Measurements from ENCODE around the gene ZNF264. TPM values are rescaled to one million over a fixed set of nuclear protein-coding genes. Genes with fewer than 3 reads are reported as not detected.
A peak's percentile ranks its signal among the peaks of the same experiment; 100 is the strongest.

Gene ZNF264
- total and polyA plus RNA-seq, 12 donors, result 2.2 to 23.8 (median 20.6) TPM

DNA sequence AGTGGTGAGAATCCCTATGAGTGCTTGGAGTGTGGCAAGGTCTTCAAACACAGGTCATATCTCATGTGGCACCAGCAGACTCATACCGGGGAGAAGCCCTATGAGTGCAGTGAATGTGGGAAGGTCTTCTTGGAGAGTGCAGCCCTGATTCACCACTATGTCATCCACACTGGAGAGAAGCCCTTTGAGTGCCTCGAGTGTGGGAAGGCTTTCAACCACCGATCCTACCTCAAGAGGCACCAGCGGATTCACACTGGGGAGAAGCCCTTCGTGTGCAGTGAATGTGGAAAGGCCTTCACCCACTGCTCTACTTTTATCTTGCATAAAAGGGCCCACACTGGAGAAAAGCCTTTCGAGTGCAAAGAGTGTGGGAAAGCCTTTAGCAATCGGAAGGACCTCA, 20.8 kb downstream of the ZNF264 start:
- Histone ChIP-seq H3K27ac (no peak overlapping the region), H3K36me3 (peaks cover 5 to 99% (median 55%) of the 10 kb centered on the region in 9 donors), H3K4me3 (no peak overlapping the region), H3K9me3 (peaks cover 0 to 36% (median 0%) of the 10 kb centered on the region in 11 donors), H3K4me1 (peaks cover 0 to 11% (median 0%) of the 10 kb centered on the region in 9 donors), H3K27me3 (no peaks in the 10 kb centered on the region)
- TF ChIP-seq, protein P1, sequence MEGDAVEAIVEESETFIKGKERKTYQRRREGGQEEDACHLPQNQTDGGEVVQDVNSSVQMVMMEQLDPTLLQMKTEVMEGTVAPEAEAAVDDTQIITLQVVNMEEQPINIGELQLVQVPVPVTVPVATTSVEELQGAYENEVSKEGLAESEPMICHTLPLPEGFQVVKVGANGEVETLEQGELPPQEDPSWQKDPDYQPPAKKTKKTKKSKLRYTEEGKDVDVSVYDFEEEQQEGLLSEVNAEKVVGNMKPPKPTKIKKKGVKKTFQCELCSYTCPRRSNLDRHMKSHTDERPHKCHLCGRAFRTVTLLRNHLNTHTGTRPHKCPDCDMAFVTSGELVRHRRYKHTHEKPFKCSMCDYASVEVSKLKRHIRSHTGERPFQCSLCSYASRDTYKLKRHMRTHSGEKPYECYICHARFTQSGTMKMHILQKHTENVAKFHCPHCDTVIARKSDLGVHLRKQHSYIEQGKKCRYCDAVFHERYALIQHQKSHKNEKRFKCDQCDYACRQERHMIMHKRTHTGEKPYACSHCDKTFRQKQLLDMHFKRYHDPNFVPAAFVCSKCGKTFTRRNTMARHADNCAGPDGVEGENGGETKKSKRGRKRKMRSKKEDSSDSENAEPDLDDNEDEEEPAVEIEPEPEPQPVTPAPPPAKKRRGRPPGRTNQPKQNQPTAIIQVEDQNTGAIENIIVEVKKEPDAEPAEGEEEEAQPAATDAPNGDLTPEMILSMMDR (IDR thresholded peaks at IDR 0.05), result no peak
- intact Hi-C loops (cut with DNase I), result no loop called here
- WGBS, 2 donors, result 90 to 93% methylated on average over 7 of the region's 7 CpGs
- DNase-seq, result no peak
- ATAC-seq, result peak in 1 of 8 donors; percentile 29

DNA sequence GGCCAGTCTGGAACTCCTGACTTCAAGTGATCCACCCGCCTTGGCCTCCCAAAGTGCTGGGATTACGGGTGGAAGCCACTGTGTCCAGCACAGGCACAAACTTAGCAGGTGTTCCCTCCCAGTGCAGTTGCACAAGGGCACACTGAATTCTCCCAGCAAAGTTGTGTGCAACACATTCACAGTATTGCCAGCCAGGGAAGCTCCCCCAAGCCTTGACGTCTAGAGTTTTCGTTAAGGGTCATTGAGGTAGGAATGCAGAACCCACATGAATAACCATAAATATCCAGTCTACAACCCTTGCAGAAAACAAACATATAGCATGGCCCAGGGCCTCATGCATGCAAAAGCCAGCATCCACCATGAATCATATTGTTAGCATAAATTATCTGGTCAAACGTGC, 36.2 kb downstream of the ZNF264 start:
- 73 to 89% methylated on average over 5 of the region's 5 CpGs for WGBS, 2 donors
- ATAC-seq (no peak), DNase-seq (no peak)

DNA sequence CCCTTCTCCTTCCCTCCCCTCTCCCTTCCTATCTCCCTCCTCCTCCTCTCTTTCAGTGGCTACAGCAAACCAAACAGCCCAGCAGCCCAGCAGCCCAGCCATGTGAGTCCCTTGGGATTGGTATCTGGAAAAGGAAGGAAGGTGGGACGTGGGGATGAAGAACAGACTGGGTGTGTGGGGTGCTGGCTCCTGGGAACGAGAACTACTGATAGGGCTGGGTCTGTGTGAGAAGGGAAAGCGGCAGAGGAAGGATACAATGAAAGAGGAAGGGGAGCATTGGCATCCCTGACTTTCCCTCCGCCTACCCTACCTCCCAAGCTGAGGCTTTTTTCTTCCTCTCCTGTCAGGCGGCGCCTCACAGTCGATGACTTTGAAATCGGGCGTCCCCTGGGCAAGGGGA, 40.4 kb downstream of the ZNF264 start:
- ATAC-seq (no peak), DNase-seq (no peak)
- Histone ChIP-seq H3K27ac (no peak overlapping the region), H3K36me3 (peaks cover 0 to 4% (median 0%) of the 10 kb centered on the region in 9 donors), H3K4me1 (no peaks in the 10 kb centered on the region), H3K9me3 (no peaks in the 10 kb centered on the region), H3K4me3 (no peak overlapping the region), H3K27me3 (no peaks in the 10 kb centered on the region)
- WGBS, 2 donors, result 64 to 71% methylated on average over 9 of the region's 9 CpGs
- TF ChIP-seq, protein P1 (IDR thresholded peaks at IDR 0.05), result no peak
- intact Hi-C loops (cut with DNase I), result no loop called here

More for the DNA sequence above, 36.2 kb downstream of the ZNF264 start:
- no peak overlapping the region for H3K27ac ChIP-seq
- H3K36me3 ChIP-seq, result peaks cover 0 to 5% (median 0%) of the 10 kb centered on the region in 9 donors
- H3K4me1 ChIP-seq, result no peaks in the 10 kb centered on the region
- intact Hi-C loops (cut with DNase I), result no loop called here
- TF ChIP-seq, protein P1 (IDR thresholded peaks at IDR 0.05), result no peak
- H3K4me3 ChIP-seq, result no peak overlapping the region
- H3K9me3 ChIP-seq, result no peaks in the 10 kb centered on the region
- no peaks in the 10 kb centered on the region for H3K27me3 ChIP-seq

DNA sequence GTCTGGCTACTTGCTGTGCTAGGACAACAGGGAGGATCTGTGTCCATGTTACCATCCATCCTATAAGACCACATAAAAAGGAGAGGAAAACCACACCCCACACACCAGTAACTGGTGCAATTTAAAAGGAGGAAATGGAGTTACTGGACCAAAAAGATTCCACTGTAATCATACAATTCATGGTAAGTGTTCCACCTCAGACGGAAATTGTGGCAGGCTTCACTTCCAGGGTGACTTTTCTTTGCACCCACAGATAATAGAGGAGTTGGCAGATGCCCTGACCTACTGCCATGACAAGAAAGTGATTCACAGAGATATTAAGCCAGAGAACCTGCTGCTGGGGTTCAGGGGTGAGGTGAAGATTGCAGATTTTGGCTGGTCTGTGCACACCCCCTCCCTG, 41.9 kb downstream of the ZNF264 start:
- H3K36me3 ChIP-seq, result peaks cover 0 to 4% (median 0%) of the 10 kb centered on the region in 9 donors

More for the DNA sequence above, 41.9 kb downstream of the ZNF264 start:
- H3K9me3 ChIP-seq, result no peaks in the 10 kb centered on the region
- H3K27me3 ChIP-seq, result no peaks in the 10 kb centered on the region
- H3K4me1 ChIP-seq, result no peaks in the 10 kb centered on the region
- WGBS, 2 donors, result 87 to 92% methylated on average over 1 of the region's 1 CpG
- intact Hi-C loops (cut with DNase I), result no loop called here
- DNase-seq (no peak), ATAC-seq (no peak)
- TF ChIP-seq, protein P1 (IDR thresholded peaks at IDR 0.05), result no peak
- H3K27ac ChIP-seq, result no peak overlapping the region
- no peak overlapping the region for H3K4me3 ChIP-seq

Measured in heart right ventricle (tissue), 16 donors.